ENCODE measurements around the gene SPATA18.

DNA sequence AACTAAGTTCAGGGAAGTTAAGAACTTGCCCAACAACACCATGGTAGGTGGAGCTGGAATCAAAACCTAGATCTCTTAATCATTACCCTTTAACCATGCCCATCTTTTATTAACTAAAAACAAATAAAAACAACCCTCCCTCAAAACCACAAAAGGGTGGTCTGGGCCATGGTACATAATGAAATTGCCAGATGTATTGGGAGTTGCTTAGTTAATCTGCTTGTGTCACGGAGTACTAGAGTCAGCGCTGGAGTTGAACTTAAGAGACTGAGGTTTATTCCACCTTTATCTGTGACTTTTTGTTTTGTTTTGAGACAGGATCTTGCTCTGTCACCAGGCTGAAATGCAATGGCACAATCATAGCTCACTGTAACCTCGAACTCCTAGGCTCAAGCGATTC is 44.2 kb upstream of the SPATA18 start:
- TF ChIP-seq, protein P1, sequence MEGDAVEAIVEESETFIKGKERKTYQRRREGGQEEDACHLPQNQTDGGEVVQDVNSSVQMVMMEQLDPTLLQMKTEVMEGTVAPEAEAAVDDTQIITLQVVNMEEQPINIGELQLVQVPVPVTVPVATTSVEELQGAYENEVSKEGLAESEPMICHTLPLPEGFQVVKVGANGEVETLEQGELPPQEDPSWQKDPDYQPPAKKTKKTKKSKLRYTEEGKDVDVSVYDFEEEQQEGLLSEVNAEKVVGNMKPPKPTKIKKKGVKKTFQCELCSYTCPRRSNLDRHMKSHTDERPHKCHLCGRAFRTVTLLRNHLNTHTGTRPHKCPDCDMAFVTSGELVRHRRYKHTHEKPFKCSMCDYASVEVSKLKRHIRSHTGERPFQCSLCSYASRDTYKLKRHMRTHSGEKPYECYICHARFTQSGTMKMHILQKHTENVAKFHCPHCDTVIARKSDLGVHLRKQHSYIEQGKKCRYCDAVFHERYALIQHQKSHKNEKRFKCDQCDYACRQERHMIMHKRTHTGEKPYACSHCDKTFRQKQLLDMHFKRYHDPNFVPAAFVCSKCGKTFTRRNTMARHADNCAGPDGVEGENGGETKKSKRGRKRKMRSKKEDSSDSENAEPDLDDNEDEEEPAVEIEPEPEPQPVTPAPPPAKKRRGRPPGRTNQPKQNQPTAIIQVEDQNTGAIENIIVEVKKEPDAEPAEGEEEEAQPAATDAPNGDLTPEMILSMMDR (IDR thresholded peaks at IDR 0.05) = no peak
- TF ChIP-seq POLR2A (IDR thresholded peaks at IDR 0.05) = no peak
